MM.1S (cell line): ENCODE results near the gene CMPK2.

Experiments
- EZH2 ChIP-seq: fragments of 300-600 bp; sonication (generic); optimal IDR thresholded peaks from 2 replicates; pipeline ENCODE3; 2017; ENCODE audit warnings: low read depth, mild to moderate bottlenecking, antibody characterized with exemption, low read length, mixed read lengths
- EZH2phosphoT487 ChIP-seq: fragments of 300-600 bp; sonication (generic); IDR thresholded peaks from 2 replicates; pipeline ENCODE4 v1.6.1; 2018; ENCODE audit warnings: antibody characterized with exemption, low read length
- TF ChIP-seq, protein P1 (sequence below): fragments of 300-600 bp; sonication (generic); IDR thresholded peaks from 2 replicates; pipeline ENCODE4 v1.5.1; 2016; ENCODE audit warnings: antibody characterized with exemption, low read length, mixed read lengths

DNA sequence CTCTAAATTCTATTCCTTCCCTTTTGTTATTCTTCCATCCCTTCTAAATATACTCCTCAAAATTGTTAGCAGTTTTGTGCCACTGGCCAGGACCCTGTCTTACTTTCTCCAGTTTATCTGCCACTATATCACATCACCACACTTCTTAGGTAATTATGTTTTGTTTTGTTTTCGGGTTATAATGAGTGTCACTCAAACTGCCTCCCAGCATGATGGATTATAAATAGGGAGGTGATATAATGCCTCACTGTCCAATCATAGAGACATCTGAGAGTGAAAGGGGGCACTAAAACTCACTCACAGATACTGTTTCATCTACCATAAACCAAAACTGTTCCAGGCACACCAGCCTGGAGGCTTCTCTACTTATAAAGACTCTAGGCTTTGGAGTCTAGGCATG, 15.3 kb upstream of the CMPK2 start:
- TF ChIP-seq, protein P1, sequence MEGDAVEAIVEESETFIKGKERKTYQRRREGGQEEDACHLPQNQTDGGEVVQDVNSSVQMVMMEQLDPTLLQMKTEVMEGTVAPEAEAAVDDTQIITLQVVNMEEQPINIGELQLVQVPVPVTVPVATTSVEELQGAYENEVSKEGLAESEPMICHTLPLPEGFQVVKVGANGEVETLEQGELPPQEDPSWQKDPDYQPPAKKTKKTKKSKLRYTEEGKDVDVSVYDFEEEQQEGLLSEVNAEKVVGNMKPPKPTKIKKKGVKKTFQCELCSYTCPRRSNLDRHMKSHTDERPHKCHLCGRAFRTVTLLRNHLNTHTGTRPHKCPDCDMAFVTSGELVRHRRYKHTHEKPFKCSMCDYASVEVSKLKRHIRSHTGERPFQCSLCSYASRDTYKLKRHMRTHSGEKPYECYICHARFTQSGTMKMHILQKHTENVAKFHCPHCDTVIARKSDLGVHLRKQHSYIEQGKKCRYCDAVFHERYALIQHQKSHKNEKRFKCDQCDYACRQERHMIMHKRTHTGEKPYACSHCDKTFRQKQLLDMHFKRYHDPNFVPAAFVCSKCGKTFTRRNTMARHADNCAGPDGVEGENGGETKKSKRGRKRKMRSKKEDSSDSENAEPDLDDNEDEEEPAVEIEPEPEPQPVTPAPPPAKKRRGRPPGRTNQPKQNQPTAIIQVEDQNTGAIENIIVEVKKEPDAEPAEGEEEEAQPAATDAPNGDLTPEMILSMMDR = no peak
- TF ChIP-seq EZH2 = no peak
- no peak for TF ChIP-seq EZH2phosphoT487
